NCI-H1105 (cell line): Measurements from ENCODE around the gene ATP6V0C.
"Not testable (repeated sequence)": the region's sequence is repeated elsewhere in the genome, so short reads cannot be mapped to it uniquely, and the experiment has no call there.

Experiments used
- DNase-seq: peaks from one replicate; lab custom pipeline; 2025; lab: John Stamatoyannopoulos, UW

ATP6V0C gene

GRCh38 chr16:2528161-2529060 lies 14.7 kb downstream of the ATP6V0C start:
- DNase-seq = no peak

DNA sequence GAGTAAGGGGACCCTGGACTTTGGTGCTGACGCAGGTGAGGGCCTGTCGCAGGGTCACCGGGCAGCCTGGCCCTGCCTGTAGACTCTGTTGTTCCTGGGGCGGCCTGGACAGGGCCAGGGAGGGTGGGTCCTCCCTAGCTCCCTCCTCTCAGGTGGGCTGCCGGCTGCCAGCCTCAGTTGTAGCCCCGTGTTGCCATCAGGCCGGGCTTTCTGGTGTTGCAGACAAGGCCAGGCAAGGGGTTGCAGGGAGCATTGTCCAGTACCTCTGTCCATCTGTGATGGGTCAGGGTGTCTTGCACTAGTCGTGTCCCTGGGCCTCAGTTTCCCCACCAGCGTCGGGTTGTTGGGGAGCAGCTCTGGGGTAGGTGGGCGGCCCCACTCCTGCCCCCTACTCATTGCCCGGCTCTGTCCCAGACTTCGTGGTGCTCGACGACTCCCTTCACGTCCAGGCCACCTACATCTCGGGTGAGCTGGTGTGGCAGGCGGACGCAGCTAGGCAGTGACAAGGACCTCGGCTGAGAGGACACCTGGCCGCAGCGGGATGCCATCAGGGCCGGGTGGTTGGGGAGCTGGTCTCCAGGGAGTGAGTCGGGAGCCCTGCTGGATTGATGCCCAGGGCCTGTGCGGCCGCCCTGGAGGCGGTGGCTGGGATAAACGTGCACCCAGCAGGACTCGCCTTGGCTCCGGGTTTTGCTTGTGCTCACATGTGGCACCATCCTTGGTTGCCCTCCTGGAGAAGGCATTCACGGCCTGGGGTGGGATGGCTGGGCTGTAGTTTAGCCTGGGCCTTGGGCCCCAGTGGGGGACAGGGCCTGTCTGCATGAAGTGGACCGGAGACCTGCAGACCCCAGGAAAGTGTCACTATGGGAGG lies 15.5 kb downstream of the ATP6V0C start:
- DNase-seq = no peak

GRCh38 chr16:2529961-2530628 lies 16.3 kb downstream of the ATP6V0C start:
- DNase-seq = no peak

GRCh38 chr16:2530629-2531318 lies 17.0 kb downstream of the ATP6V0C start:
- no peak for DNase-seq

DNA sequence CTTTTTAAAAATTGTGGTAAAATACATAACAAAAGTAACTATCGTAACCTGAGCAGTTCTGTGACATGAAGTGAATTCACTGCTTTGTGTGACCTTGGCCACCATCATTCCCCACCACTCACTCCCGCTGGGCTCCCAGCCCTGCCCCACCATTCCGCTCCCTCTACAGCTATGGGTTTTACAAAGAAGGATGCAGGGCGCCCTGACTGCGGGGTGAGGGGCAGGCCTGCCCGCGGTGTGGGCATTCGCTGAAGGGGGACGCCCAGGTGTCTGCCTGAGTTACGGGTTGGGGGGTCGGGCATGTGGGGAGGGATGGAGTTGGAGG lies 17.6 kb downstream of the ATP6V0C start, which contains the start of gene CEMP1:
Gene CEMP1, minus strand, starts transcription at position 38 of the 325 bp plus-strand sequence. CDS start 335 bp downstream, outside the sequence.
- DNase-seq = no peak

DNA sequence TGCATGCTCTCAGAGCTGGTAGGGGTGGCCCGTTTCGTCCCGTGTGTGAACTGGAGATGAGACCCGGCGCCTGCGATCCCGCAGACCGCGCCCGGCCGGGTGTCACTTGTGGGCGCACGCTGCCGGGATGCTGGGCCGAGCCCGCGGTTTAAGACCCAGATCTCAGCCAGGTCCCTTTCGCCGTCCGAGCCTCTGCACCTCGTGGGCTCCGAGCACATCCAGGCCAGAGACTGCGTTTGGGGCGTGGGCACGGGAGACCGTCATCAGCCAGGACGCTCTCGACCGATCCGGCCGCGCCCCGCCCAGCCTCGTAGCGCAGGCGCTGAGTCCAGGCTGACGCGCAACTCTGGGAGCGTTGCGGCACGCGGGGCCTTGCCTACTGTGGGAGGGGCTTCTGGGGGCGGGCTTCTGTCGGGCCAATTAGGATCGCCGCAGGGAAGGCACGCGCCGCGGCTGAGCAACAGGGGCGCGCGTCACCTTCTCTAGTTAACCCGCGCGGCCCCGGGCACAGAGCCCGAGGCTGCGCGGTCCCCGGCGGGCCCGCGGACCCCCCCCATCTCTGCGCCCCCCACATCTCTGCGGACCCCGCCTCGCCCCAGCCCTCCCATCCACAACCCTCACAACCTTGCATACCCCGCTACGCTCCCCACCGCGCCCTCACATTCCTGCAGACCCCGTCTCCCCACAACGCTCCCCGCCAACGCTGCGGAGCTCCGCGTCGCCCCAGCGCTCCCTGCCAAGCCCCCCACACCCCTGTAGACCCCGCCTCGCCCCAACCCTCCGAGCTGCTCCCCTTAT lies 18.1 kb downstream of the ATP6V0C start:
- peak; percentile 82 for DNase-seq

- peak; percentile 35 for DNase-seq
Observed at GRCh38 chr16:2532494-2533141, 18.9 kb downstream of the ATP6V0C start.

DNA sequence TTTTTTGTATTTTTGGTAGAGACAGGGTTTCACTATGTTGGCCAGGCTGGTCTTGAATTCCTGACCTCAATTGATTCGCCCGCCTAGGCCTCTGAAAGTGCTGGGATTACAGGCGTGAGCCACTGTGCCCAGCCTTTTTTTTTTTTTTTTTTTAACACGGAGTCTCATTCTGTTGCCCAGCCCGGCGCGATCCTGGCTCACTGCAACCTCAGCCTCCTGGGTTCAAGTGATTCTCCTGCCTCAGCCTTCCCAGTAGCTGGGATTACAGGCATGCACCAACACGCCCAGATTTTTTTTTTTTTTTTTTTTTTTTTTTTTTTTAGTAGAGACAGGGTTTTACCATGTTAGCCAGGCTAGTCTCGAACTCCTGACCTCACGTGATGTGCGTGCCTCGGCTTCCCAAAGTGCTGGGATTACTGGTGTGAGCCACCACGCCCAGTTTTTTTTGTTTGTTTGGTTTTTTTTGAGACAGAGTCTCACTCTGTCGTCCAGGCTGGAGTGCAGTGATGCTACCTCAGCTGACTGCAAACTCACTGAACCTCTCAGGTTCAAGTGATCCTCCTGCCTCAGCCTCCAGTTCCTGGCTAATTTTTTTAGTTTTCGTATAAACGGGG lies 19.5 kb downstream of the ATP6V0C start:
- not testable (repeated sequence) for DNase-seq

- DNase-seq = no peak
Observed at GRCh38 chr16:2533912-2534311, 20.2 kb downstream of the ATP6V0C start.

DNA sequence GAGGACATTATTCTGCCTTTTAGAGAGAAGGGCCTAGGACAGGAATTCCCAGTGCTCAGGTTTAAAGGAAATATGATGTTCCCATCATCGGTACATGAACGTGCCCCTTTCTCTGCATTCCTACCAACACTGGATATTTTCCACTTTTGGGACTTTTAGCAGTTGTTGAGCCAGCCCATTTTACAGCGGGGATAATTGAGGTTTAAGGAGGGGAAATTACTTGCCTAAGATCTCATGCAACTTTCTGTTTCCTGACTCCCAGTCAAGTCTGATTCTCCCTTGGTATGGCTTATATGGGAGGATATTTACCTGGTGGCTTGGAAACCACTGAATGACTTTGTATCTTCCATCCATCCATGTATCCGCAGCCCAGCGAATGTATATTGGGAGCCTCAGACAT lies 20.6 kb downstream of the ATP6V0C start:
- not testable (repeated sequence) for DNase-seq

DNA sequence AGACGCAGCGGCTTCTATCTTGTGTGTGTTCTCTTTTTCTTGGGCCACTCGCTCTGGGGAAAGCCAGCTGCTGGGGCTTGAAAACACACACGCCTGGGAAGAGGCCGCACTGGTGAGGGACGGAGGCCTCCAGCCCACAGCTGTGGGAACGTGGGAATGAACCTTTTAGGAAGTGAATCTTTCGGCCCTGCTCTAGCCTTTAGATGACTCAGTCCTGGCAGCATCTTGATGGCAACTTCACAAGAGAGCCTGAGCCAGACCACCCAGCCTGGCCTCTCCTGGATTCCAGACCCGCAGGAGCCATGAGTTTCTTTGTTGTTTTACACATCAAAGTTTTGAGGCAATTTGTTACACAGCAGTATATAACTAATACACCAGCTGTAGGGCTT lies 21.9 kb downstream of the ATP6V0C start:
- no peak for DNase-seq

DNA sequence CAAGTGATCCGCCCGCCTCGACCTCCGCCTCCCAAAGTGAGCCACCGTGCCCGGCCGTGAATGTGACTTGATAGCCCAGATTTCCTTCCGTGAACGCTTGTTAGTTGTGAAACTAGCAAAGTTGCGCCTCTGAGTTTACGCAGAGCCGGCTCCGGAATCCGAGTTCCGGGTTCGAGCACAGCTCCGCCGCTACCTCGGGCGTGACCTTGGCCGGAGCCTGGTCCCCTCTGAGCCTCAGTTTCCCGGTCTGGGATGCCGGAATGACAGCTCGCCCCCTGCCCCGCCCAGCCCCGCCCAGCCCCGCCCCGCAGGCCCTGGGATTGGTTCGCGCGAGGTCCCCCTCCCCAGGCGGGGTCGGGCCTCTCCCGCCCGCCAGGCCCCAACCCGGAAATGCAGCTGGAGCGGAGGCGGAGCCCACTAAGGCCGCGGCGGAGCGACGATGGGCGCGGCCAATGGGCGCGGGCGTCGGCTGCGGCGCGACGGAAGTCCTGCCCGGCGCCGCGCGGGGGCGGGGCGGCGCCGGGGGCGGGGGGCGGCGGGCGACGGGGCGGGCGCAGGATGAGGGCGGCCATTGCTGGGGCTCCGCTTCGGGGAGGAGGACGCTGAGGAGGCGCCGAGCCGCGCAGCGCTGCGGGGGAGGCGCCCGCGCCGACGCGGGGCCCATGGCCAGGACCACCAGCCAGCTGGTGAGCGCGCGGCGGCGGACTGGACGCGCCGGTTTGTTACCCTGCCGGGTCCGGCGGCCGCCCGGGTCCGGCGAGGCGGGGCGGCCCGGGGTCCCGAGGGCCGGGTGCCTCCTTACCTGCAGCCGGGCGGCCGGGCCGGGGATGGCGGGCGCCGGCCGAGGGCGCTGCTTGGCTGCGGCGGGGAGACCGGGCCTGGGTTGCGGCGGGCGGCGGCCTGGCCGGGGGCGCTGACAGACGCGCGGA lies 24.0 kb downstream of the ATP6V0C start, which contains the start of gene PDPK1:
Gene PDPK1, plus strand, starts transcription at position 571 of the 929 bp plus-strand sequence. Its CDS starts 92 bp downstream, at position 663.
- DNase-seq = peak; percentile 63

GRCh38 chr16:2539192-2539844 lies 25.6 kb downstream of the ATP6V0C start:
- not testable (repeated sequence) for DNase-seq

- DNase-seq = not testable (repeated sequence)
Observed at GRCh38 chr16:2539845-2540458, 26.2 kb downstream of the ATP6V0C start.

DNA sequence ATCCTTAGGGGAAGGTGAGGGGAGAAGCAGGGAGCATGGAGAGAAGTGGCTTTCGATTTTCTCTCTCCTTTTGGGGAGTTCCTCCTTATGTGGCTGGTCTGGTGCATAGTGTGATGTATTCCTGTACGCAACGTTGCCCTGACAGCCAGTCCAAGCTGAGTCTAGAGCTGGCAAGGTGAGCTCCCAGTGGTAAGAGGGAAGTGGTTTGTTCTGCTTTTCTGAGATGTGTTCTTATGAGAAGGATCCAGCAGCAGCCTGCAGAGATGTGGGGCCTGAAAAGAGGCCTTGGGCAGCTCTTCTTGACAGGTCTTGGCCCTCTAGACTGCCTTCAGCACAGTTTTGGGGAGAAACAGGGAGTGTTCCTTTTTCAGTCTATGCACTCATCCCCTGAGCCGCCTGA lies 27.2 kb downstream of the ATP6V0C start:
- not testable (repeated sequence) for DNase-seq

GRCh38 chr16:2541409-2541808 lies 27.7 kb downstream of the ATP6V0C start:
- not testable (repeated sequence) for DNase-seq

DNA sequence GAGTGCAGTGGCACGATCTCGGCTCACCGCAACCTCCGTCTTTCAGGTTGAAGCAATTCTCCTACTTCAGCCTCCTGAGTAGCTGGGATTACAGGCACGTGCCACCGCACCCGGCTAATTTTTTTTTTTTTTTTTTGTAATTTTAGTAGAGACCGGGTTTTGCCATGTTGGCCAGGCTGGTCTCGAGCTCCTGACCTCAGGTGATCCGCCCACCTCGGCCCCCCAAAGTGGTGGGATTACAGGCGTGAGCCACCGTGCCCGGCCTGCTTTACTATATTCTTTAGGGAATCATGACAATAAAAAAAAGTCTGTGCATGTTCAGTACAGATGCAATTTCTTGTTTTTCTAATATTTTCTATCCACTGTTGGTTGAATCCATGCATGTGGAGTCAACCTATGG lies 30.0 kb downstream of the ATP6V0C start:
- DNase-seq = not testable (repeated sequence)
